ENCODE data around the gene CKS2.

Gene CKS2

DNA sequence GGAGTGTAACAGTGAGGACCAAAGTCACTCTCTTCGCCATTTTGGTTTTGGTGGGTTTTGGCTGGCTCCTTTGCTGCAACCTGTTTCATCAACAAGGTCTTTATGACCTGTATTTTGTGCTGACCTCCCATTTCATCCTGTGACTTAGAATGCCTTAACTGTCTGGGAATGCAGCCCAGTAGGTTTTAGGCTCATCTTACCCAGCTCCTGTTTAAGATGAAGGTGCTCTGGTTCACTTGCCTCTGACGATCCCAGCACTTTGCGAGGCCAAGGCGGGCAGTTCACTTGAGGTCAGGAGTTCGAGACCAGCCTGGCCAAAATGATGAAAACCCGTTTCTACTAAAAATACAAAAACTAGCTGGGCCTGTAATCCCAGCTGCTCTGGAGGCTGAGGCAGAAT lies 1.8 kb upstream of the CKS2 start:
- Histone ChIP-seq H3K27me3 (ENCODE audit: insufficient read depth, low read depth, severe bottlenecking) (no peaks in the 10 kb centered on the region), H3K36me3 (peaks cover 26% of the 10 kb centered on the region), H3K4me3 (ENCODE audit: low read depth, low read length) (no peak overlapping the region), H3K27ac (peak overlapping the region; percentile 94), H3K9me3 (ENCODE audit: severe bottlenecking) (no peaks in the 10 kb centered on the region)
- DNase-seq: no peak
- TF ChIP-seq, protein P1, sequence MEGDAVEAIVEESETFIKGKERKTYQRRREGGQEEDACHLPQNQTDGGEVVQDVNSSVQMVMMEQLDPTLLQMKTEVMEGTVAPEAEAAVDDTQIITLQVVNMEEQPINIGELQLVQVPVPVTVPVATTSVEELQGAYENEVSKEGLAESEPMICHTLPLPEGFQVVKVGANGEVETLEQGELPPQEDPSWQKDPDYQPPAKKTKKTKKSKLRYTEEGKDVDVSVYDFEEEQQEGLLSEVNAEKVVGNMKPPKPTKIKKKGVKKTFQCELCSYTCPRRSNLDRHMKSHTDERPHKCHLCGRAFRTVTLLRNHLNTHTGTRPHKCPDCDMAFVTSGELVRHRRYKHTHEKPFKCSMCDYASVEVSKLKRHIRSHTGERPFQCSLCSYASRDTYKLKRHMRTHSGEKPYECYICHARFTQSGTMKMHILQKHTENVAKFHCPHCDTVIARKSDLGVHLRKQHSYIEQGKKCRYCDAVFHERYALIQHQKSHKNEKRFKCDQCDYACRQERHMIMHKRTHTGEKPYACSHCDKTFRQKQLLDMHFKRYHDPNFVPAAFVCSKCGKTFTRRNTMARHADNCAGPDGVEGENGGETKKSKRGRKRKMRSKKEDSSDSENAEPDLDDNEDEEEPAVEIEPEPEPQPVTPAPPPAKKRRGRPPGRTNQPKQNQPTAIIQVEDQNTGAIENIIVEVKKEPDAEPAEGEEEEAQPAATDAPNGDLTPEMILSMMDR (IDR thresholded peaks at IDR 0.05; ENCODE audit: low read depth, low read length): no peak

DNA sequence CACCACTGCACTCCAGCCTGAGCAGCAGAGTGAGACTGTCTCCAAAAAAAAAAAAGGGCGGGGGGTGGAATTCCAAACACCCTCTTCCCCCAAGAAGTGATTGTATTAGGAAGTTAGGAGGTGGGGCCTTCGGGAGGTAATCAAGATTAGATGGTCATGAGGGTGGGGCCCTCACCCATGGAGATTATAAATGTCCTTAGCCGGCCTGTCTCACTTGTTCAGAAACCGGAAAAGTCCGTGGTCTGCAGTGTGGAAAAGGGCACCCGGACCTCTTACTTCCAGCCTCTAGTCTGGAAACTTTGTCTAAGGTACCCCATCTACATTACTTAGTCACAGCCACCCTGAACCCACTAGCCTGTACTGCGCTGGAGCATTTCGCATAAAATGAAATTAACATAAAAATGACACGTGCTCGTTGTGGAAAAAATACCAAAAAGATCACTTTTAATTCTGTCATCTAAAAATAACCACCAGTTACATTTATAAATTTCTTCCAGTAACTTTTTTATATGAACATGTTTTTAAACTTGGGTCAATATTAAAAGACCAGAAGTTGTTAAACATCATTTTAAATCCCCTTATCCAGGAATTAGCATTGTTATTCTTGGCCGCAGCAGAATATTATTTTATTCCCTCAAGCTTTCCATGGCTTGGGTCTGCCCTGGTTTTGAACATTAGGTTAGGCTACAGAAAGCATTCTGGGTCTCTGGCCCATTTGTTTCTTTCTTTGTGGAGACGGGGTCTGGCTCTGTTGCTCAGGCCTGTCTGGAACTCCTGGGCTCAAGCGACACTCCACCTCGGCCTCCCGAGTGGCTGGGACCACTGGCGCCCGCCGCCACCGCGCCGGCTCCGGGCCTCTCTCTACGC lies 1.2 kb upstream of the CKS2 start:
- Histone ChIP-seq H3K9me3 (ENCODE audit: severe bottlenecking) (no peaks in the 10 kb centered on the region), H3K36me3 (peaks cover 33% of the 10 kb centered on the region), H3K4me3 (ENCODE audit: low read depth, low read length) (peak overlapping the region; percentile 94), H3K27ac (peak overlapping the region; percentile 94), H3K27me3 (ENCODE audit: insufficient read depth, low read depth, severe bottlenecking) (no peaks in the 10 kb centered on the region)
- DNase-seq: peak; percentile 69
- TF ChIP-seq, protein P1 (IDR thresholded peaks at IDR 0.05; ENCODE audit: low read depth, low read length): no peak

DNA sequence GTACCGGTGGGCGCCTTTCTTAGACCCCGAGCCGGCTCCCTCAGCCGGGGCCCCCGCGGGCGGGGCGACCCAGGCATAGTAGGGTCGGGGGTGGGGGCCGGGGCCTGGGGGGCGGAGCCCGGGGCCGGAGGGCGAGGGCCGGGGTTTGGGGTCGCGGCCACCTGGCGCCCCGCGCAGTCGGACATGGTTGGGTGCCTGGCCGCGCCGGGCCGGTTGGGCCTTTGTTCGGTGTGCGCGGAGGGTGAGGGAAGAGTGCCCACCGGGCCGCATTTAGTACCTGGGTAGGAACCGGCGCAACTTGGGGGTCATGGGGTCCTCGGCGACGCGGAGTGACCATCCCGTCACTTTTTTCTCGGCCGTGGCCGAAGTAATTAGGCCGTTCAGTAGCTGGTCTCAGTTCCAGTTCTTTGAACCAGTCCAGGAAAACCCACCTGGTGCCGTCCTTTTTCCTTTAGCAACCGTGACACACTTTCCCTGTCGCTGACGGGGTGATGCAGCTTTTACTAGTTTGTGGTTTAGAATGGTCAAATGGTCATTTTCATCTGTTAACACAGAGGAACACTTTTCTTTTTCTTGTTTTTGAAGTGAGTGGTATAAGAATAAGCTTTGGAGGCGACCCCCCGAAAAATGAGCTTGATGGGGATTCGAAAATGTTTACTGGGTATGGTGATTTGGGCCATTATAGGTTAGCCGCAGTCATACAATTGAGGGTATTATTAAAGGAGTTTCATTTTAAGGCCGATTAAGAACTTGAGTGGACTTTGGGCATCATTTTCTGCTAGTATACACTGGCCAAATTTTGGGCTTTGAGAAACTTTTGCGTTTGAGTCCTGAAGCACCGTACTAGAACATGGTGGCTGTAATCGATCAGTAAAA lies 589 bp downstream of the CKS2 start:
- Histone ChIP-seq H3K27ac (peak overlapping the region; percentile 91), H3K36me3 (peaks cover 48% of the 10 kb centered on the region), H3K9me3 (ENCODE audit: severe bottlenecking) (no peaks in the 10 kb centered on the region), H3K27me3 (ENCODE audit: insufficient read depth, low read depth, severe bottlenecking) (no peaks in the 10 kb centered on the region), H3K4me3 (ENCODE audit: low read depth, low read length) (peak overlapping the region; percentile 100)
- TF ChIP-seq, protein P1 (IDR thresholded peaks at IDR 0.05; ENCODE audit: low read depth, low read length): no peak
- no peak for DNase-seq

DNA sequence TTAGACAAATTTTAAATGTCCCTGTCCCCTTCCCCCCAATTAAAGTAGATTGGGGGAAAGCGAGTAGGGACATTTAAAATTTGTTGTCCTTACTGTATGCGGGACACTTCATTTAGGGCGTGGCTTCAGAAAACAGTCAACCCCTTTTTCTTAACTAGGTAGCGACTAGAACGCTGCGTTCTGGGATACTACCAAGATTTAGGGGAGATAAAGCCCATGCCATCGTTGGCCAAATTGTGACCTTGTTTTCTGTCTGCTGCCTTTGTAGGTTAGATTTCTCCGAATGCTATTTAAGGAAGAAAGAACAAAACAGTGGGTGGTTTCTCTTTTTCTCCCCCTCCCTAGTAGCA lies 1.2 kb downstream of the CKS2 start:
- peak overlapping the region; percentile 100 for H3K4me3 ChIP-seq (ENCODE audit: low read depth, low read length)
- H3K36me3 ChIP-seq: peaks cover 55% of the 10 kb centered on the region
- no peak for DNase-seq
- peak overlapping the region; percentile 91 for H3K27ac ChIP-seq
- TF ChIP-seq, protein P1 (IDR thresholded peaks at IDR 0.05; ENCODE audit: low read depth, low read length): no peak
- no peaks in the 10 kb centered on the region for H3K9me3 ChIP-seq (ENCODE audit: severe bottlenecking)
- H3K27me3 ChIP-seq (ENCODE audit: insufficient read depth, low read depth, severe bottlenecking): no peaks in the 10 kb centered on the region

DNA sequence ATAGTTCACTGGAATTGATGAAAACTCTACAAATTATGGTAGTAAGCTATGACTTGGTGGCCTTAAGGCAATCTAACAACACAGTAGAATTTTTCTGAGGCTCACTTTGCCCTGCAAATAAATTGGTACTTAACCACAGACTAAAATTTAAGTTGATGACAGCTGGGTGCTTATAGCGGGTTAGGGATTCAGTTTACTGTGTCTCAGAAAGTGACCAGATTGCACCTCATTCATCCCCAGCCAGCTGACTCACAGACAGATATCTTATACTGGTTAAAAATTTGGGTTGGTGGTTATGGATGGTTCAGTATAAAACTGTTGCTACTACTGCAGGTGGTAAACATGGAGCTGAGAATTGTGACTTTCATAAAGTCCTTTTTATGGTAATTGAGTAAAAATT lies 2.8 kb downstream of the CKS2 start:
- H3K27me3 ChIP-seq (ENCODE audit: insufficient read depth, low read depth, severe bottlenecking): no peaks in the 10 kb centered on the region
- no peaks in the 10 kb centered on the region for H3K9me3 ChIP-seq (ENCODE audit: severe bottlenecking)
- H3K27ac ChIP-seq: peak overlapping the region; percentile 41
- DNase-seq: no peak
- H3K4me3 ChIP-seq (ENCODE audit: low read depth, low read length): peak overlapping the region; percentile 100
- TF ChIP-seq, protein P1 (IDR thresholded peaks at IDR 0.05; ENCODE audit: low read depth, low read length): no peak
- peaks cover 64% of the 10 kb centered on the region for H3K36me3 ChIP-seq

Data from WERI-Rb-1 (cell line).